ENCODE results near the gene ARHGAP6. TPM values are rescaled to one million over a fixed set of nuclear protein-coding genes. Genes with fewer than 3 reads are reported as not detected.

Gene ARHGAP6
- polyA plus RNA-seq, 2 of the 4 experiments (the other 2 are of a cell fraction), result 0.04 TPM; not detected in 1

DNA sequence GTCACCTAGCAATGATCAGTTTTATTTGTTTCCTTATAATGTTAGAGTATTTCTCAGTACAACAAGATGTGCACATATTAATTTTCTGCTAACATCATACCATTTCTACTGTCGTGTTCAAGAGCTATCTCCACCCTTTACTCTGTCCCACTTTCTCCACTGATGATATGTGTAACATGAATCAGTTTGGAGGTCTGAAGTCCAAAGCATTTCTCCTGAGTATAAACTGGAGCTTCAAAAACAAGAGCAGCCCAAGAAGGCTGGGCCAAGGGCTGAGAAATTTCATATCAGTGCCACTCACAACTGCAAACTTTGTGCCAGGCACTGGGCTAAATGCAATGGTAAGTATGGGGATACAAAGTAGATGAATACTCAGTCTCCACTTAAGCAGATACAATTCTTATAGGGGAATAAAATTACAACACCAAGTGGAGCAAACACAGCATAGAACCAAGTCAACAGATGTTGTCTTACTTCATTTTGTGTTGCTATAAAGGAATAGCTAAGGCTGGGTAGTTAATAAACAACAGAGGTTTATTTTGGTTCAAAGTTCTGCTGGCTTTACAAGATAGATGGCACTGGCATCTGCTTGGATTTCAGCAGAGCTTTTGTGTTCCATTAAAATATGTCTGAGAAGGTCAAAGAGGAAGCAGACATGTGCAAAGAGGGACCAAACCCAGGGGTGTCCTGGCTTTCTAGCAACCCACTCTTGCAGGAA is 328.3 kb downstream of the ARHGAP6 start:
- Histone ChIP-seq H3K9me3 (no peaks in the 10 kb centered on the region), H3K27ac (no peak overlapping the region), H3K4me3 (no peak overlapping the region), H3K4me2 (no peak overlapping the region), H3K4me1 (no peaks in the 10 kb centered on the region)
- WGBS (ENCODE audit: missing lambda C conversion rate), result 9% methylated on average over 1 of the region's 1 CpG
- POLR2A ChIA-PET, result no interaction called here
- ATAC-seq, result no peak
- CTCF ChIA-PET, result no interaction called here
- TF ChIP-seq MYC (IDR thresholded peaks at IDR 0.05; ENCODE audit: borderline replicate concordance, low read length), result no peak
- no peak for TF ChIP-seq FOSL2 (IDR thresholded peaks at IDR 0.05)
- TF ChIP-seq FOSL2 (CRISPR knock-in tag; IDR thresholded peaks at IDR 0.05), result no peak
- TF ChIP-seq JUN (IDR thresholded peaks at IDR 0.05), result no peak
- TF ChIP-seq, protein P1, sequence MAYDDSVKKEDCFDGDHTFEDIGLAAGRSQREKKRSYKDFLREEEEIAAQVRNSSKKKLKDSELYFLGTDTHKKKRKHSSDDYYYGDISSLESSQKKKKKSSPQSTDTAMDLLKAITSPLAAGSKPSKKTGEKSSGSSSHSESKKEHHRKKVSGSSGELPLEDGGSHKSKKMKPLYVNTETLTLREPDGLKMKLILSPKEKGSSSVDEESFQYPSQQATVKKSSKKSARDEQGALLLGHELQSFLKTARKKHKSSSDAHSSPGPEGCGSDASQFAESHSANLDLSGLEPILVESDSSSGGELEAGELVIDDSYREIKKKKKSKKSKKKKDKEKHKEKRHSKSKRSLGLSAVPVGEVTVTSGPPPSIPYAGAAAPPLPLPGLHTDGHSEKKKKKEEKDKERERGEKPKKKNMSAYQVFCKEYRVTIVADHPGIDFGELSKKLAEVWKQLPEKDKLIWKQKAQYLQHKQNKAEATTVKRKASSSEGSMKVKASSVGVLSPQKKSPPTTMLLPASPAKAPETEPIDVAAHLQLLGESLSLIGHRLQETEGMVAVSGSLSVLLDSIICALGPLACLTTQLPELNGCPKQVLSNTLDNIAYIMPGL (CRISPR knock-in tag; IDR thresholded peaks at IDR 0.05; ENCODE audit: borderline replicate concordance), result no peak
- TF ChIP-seq ZNF302 (CRISPR knock-in tag; IDR thresholded peaks at IDR 0.05), result no peak
- TF ChIP-seq SREBF2 (IDR thresholded peaks at IDR 0.05), result no peak
- TF ChIP-seq MAZ (IDR thresholded peaks at IDR 0.05; ENCODE audit: borderline replicate concordance, low read depth, low read length), result no peak
- no peak for TF ChIP-seq RCOR1 (IDR thresholded peaks at IDR 0.05; ENCODE audit: low read depth, low read length)
- TF ChIP-seq HDAC2 (IDR thresholded peaks at IDR 0.05), result no peak
- no peak for TF ChIP-seq HOXB5 (CRISPR knock-in tag; IDR thresholded peaks at IDR 0.05)
- TF ChIP-seq HOXA7 (CRISPR knock-in tag; IDR thresholded peaks at IDR 0.05), result no peak
- TF ChIP-seq ZFP36 (IDR thresholded peaks at IDR 0.05; ENCODE audit: borderline replicate concordance, partially characterized antibody), result no peak
- no peak for TF ChIP-seq SMC3 (IDR thresholded peaks at IDR 0.05)
- TF ChIP-seq, protein P2, sequence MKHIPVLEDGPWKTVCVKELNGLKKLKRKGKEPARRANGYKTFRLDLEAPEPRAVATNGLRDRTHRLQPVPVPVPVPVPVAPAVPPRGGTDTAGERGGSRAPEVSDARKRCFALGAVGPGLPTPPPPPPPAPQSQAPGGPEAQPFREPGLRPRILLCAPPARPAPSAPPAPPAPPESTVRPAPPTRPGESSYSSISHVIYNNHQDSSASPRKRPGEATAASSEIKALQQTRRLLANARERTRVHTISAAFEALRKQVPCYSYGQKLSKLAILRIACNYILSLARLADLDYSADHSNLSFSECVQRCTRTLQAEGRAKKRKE (CRISPR knock-in tag; IDR thresholded peaks at IDR 0.05; ENCODE audit: low read depth), result no peak
- no peak for TF ChIP-seq CHD4 (IDR thresholded peaks at IDR 0.05; ENCODE audit: borderline replicate concordance)
- DNase-seq (ENCODE audit: low read depth in 1 of 2, low spot score in 1 of 2), result no peak
- no peak for FAIRE-seq

DNA sequence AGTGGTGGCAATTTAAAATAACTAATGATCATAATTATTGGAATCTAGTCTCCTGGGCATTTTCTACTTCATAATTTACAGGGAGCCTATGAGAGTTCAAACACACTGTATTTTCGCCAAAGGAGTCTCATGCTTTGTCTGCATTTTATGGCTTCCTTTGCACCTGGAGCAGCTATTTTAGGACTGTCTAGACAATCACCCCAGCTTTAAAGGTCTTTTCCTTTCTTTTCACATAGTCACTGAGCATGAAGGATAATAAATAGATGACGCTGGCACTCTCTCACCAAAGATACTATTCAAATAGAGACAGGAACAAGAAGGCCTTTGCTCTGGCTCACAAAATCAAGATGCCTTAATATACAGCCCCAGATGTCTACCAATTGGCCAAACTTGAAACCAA is 329.5 kb downstream of the ARHGAP6 start:
- no peaks in the 10 kb centered on the region for H3K4me1 ChIP-seq
- ChIA-PET CTCF (no interaction called here), POLR2A (no interaction called here)
- H3K27ac ChIP-seq, result no peak overlapping the region
- no peak for FAIRE-seq
- no peak for ATAC-seq
- no peak for TF ChIP-seq FOSL2 (IDR thresholded peaks at IDR 0.05)
- TF ChIP-seq FOSL2 (CRISPR knock-in tag; IDR thresholded peaks at IDR 0.05), result no peak
- no peak for TF ChIP-seq ZNF302 (CRISPR knock-in tag; IDR thresholded peaks at IDR 0.05)
- TF ChIP-seq MYC (IDR thresholded peaks at IDR 0.05; ENCODE audit: borderline replicate concordance, low read length), result no peak
- TF ChIP-seq ZSCAN20 (CRISPR knock-in tag; IDR thresholded peaks at IDR 0.05), result no peak
- no peak for TF ChIP-seq GATA3 (IDR thresholded peaks at IDR 0.05; ENCODE audit: borderline replicate concordance)
- TF ChIP-seq CEBPB (IDR thresholded peaks at IDR 0.05), result no peak
- no peak overlapping the region for H3K4me2 ChIP-seq
- WGBS (ENCODE audit: missing lambda C conversion rate), result 65% methylated on average over 2 of the region's 2 CpGs
- no peak for DNase-seq (ENCODE audit: low read depth in 1 of 2, low spot score in 1 of 2)
- no peaks in the 10 kb centered on the region for H3K9me3 ChIP-seq
- no peak overlapping the region for H3K4me3 ChIP-seq

DNA sequence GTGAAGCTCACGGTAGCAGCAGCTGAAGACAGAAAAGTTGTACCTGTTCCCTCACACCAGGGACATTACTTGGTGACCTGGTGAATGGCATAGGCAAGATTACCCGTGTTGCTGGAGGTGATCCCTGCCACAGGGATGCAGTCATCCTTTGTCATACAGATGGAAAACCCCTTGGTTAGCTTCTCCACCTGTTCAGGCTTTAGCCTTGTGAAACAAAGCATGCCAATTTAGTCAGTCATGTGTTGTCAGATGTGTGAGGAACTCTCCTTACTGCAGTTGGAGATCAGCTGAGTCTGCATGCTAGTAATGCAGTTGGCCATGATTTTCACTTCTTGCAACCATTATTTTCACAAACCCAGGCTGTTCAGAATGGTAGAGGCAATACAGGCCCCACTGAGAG is 331.6 kb downstream of the ARHGAP6 start:
- Histone ChIP-seq H3K27ac (no peak overlapping the region), H3K4me3 (no peak overlapping the region), H3K9me3 (no peaks in the 10 kb centered on the region), H3K4me2 (no peak overlapping the region), H3K4me1 (no peaks in the 10 kb centered on the region)
- ATAC-seq, result no peak
- WGBS (ENCODE audit: missing lambda C conversion rate), result 6% methylated on average over 2 of the region's 2 CpGs
- no peak for TF ChIP-seq RAD21 (conservative IDR thresholded peaks at IDR 0.05 in 1 of 2, IDR thresholded peaks at IDR 0.05 in 1 of 2)
- TF ChIP-seq EHF (CRISPR knock-in tag; IDR thresholded peaks at IDR 0.05), result no peak
- TF ChIP-seq EP300 (IDR thresholded peaks at IDR 0.05), result no peak
- no peak for TF ChIP-seq HDAC2 (IDR thresholded peaks at IDR 0.05)
- no peak for TF ChIP-seq PHF8 (IDR thresholded peaks at IDR 0.05; ENCODE audit: borderline replicate concordance, low read depth)
- TF ChIP-seq KDM1A (IDR thresholded peaks at IDR 0.05; ENCODE audit: low read depth), result no peak
- TF ChIP-seq JUNB (IDR thresholded peaks at IDR 0.05), result no peak
- TF ChIP-seq EHMT2 (IDR thresholded peaks at IDR 0.05; ENCODE audit: low read depth), result no peak
- TF ChIP-seq HOXB13 (CRISPR knock-in tag; IDR thresholded peaks at IDR 0.05; ENCODE audit: low read depth), result no peak
- no peak for TF ChIP-seq ZC3H11A (IDR thresholded peaks at IDR 0.05)
- TF ChIP-seq CEBPB (IDR thresholded peaks at IDR 0.05), result no peak
- POLR2A ChIA-PET, result no interaction called here
- CTCF ChIA-PET, result no interaction called here
- DNase-seq (ENCODE audit: low read depth in 1 of 2, low spot score in 1 of 2), result no peak
- no peak for FAIRE-seq

Data from A549 (cell line).